ENCODE measurements around the gene ZNF329.

DNA sequence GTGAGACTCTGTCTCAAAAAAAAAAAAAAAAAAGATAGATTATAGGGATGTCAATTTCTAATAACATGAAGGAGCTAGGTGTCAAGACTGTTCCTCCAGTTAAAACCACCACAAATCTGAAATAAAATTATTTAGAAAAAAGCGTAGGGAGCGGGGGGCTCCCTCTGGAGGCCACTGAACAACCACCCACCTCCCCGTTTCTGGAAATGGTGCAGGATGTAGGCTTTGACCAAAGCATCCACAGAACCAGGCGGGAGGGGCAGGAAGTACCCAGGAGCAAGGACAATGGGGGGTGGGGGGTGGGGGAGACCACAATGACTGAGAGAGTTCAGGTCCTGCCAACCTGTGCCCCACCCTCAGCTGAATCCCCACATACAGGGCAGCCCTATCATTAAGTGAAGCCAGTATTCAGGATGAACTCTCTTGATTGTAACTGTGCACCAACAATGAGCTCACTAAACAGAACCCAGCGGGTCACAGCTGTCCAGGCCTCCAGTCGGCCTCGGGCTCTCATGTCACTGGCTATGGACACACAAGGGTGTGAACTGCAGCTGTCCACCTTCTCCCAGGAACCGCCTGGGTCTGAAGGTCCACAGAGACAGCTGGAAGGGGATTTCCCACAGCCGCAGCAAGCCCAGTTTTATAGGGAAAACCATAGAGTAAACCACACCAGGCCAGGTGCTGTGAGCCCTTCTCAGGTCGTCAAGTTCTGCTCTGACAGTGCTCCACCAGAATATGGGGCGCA lies 59.2 kb downstream of the ZNF329 start:
- TF ChIP-seq POLR2A (IDR thresholded peaks at IDR 0.05; ENCODE audit: borderline replicate concordance, extremely low read depth, insufficient read depth, insufficient read length) = no peak
- no peak for TF ChIP-seq CEBPB (IDR thresholded peaks at IDR 0.05; ENCODE audit: low read depth)
- TF ChIP-seq, protein P1, sequence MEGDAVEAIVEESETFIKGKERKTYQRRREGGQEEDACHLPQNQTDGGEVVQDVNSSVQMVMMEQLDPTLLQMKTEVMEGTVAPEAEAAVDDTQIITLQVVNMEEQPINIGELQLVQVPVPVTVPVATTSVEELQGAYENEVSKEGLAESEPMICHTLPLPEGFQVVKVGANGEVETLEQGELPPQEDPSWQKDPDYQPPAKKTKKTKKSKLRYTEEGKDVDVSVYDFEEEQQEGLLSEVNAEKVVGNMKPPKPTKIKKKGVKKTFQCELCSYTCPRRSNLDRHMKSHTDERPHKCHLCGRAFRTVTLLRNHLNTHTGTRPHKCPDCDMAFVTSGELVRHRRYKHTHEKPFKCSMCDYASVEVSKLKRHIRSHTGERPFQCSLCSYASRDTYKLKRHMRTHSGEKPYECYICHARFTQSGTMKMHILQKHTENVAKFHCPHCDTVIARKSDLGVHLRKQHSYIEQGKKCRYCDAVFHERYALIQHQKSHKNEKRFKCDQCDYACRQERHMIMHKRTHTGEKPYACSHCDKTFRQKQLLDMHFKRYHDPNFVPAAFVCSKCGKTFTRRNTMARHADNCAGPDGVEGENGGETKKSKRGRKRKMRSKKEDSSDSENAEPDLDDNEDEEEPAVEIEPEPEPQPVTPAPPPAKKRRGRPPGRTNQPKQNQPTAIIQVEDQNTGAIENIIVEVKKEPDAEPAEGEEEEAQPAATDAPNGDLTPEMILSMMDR (IDR thresholded peaks at IDR 0.05 in 2 of 3, conservative IDR thresholded peaks at IDR 0.05 in 1 of 3; ENCODE audit: borderline replicate concordance in 1 of 3, insufficient read depth in 1 of 3, low read depth in 2 of 3, low read length in 2 of 3) = no peak
- no peak for TF ChIP-seq EZH2 (IDR thresholded peaks at IDR 0.05)
- no peak for TF ChIP-seq ZFX (IDR thresholded peaks at IDR 0.05)
- no peak for TF ChIP-seq POLR2AphosphoS5 (IDR thresholded peaks at IDR 0.05; ENCODE audit: low read depth, low read length)
- TF ChIP-seq JUND (IDR thresholded peaks at IDR 0.05) = no peak
- TF ChIP-seq ZNF274 (IDR thresholded peaks at IDR 0.05; ENCODE audit: low read depth, low read length) = no peak
- TF ChIP-seq TCF7L2 (IDR thresholded peaks at IDR 0.05; ENCODE audit: borderline replicate concordance, extremely low read depth, insufficient read depth, insufficient read length) = no peak
- TF ChIP-seq EGR1 (IDR thresholded peaks at IDR 0.05; ENCODE audit: low read depth) = no peak
- no peak for TF ChIP-seq YY1 (IDR thresholded peaks at IDR 0.05; ENCODE audit: extremely low read depth, insufficient replicate concordance, low read depth, low read length)
- no peak for TF ChIP-seq SIN3A (IDR thresholded peaks at IDR 0.05; ENCODE audit: low read depth)
